CD4-positive, alpha-beta T cell (primary cell): ENCODE results near the gene LCE2B. TPM values are rescaled to one million over a fixed set of nuclear protein-coding genes. Genes with fewer than 3 reads are reported as not detected.
"Not testable (repeated sequence)": the region's sequence is repeated elsewhere in the genome, so short reads cannot be mapped to it uniquely, and the experiment has no call there.

Experiments
- ATAC-seq: fragments of 200-7000 bp; cut with Tn5 transposase; one replicate; pipeline ENCODE4 v1.10.0; 2022; ENCODE audit warnings: mild to moderate bottlenecking; ENCODE audit not compliant: poor library complexity
- CTCF ChIA-PET: fragments of 350-600 bp; sonication (Branson Sonifier 250); formaldehyde crosslinking; loops from one replicate; lab custom pipeline; 2021; ENCODE audit warnings: antibody characterized with exemption, inconsistent platforms; lab: Charles Lee
- POLR2A ChIA-PET: fragments of 350-600 bp; sonication (Branson Sonifier 250); formaldehyde crosslinking; loops from one replicate; lab custom pipeline; 2021; ENCODE audit warnings: antibody characterized with exemption, inconsistent platforms; lab: Charles Lee
- DNase-seq, 14 experiments: peaks; one replicate each; pipeline ENCODE4 v3.0.0-alpha.2; 2013 to 2020; ENCODE audit warnings: mixed read lengths in 2 of 14
- H3K27ac ChIP-seq, 2 donors: one replicate each; pipeline versions ENCODE4 v1.5.1 to v1.7.0; 2013; ENCODE audit warnings: low read length in 2 of 2, low read depth in 1 of 2, mild to moderate bottlenecking in 1 of 2
- H3K27me3 ChIP-seq, 2 experiments: 1 replicate in 1 of 2; 2 replicates in 1 of 2; pipeline versions ENCODE4 v1.6.1 to v1.7.0; 2013; ENCODE audit warnings: low read length in 2 of 2, control low read depth in 1 of 2, mild to moderate bottlenecking in 1 of 2, moderate library complexity in 1 of 2; ENCODE audit not compliant: insufficient read depth in 2 of 2, control insufficient read depth in 1 of 2
- H3K36me3 ChIP-seq: one replicate; pipeline ENCODE4 v1.6.1; 2013; ENCODE audit warnings: low read length, control low read depth; ENCODE audit not compliant: insufficient read depth
- H3K4me1 ChIP-seq: one replicate; pipeline ENCODE4 v1.6.1; 2013; ENCODE audit warnings: low read length, control low read depth; ENCODE audit not compliant: insufficient read depth
- H3K4me3 ChIP-seq: one replicate; pipeline ENCODE4 v1.5.1; 2013; ENCODE audit warnings: mild to moderate bottlenecking, low read length, moderate library complexity
- H3K9me3 ChIP-seq, 2 experiments: 1 replicate in 1 of 2; 2 replicates in 1 of 2; pipeline versions ENCODE4 v1.6.1 to v1.7.0; 2013; ENCODE audit warnings: low read length in 2 of 2, mild to moderate bottlenecking in 2 of 2, control low read depth in 1 of 2, moderate library complexity in 1 of 2; ENCODE audit not compliant: control insufficient read depth in 1 of 2, insufficient read depth in 1 of 2
- H3K27ac Mint-ChIP-seq: one replicate; pipeline ENCODE4 v1.8.0; 2020; ENCODE audit warnings: mixed read lengths
- H3K27me3 Mint-ChIP-seq: one replicate; pipeline ENCODE4 v1.8.0; 2021; ENCODE audit warnings: mixed read lengths
- H3K36me3 Mint-ChIP-seq: one replicate; pipeline ENCODE4 v1.8.0; 2021; ENCODE audit warnings: low read depth, mixed read lengths
- H3K4me1 Mint-ChIP-seq: one replicate; pipeline ENCODE4 v1.8.0; 2021; ENCODE audit warnings: low read depth, mixed read lengths
- H3K4me3 Mint-ChIP-seq: one replicate; pipeline ENCODE4 v1.8.0; 2020; ENCODE audit warnings: mild to moderate bottlenecking, mixed read lengths
- H3K9me3 Mint-ChIP-seq: one replicate; pipeline ENCODE4 v1.8.0; 2020; ENCODE audit warnings: mixed read lengths
- CTCF ChIP-seq: fragments of 200-600 bp; IDR thresholded peaks from one replicate; pipeline ENCODE4 v1.8.0; 2022; ENCODE audit warnings: antibody characterized with exemption, mild to moderate bottlenecking
- intact Hi-C, 2 experiments: fragments of 100-400 bp; cut with DNase I in 1 of 2; cut with micrococcal nuclease in 1 of 2; formaldehyde crosslinking; loops; one replicate each; pipeline versions ENCODE4 v1.15.1 to v1.9.0; 2023 to 2025; cut with DNase I, micrococcal nuclease
- total RNA-seq, 174 experiments: library from RNA in 2 of 174; stranded (reverse) in 2 of 174; gene quantifications; one replicate each; pipeline ENCODE4 v1.2.3 and lab custom pipeline; 2021 to 2026

The LCE2B gene
- total RNA-seq, 2 experiments from 2014 or later, result not detected

GRCh38 chr1:152657677-152658076 is 28.2 kb upstream of the LCE2B start:
- TF ChIP-seq CTCF, result no peak
- Mint-ChIP-seq H3K4me1 (no peaks in the 10 kb centered on the region), H3K36me3 (no peaks in the 10 kb centered on the region), H3K27ac (no peak overlapping the region), H3K4me3 (no peak overlapping the region), H3K9me3 (no peaks in the 10 kb centered on the region), H3K27me3 (peaks cover 22% of the 10 kb centered on the region)
- Histone ChIP-seq H3K36me3 (no peaks in the 10 kb centered on the region), H3K27me3 (peaks cover 1 to 12% of the 10 kb centered on the region in 2 experiments), H3K4me1 (no peaks in the 10 kb centered on the region), H3K9me3 (no peaks in the 10 kb centered on the region), H3K4me3 (no peak overlapping the region), H3K27ac (no peak overlapping the region)
- no peak for ATAC-seq
- no peak for DNase-seq
- ChIA-PET CTCF (no interaction called here), POLR2A (no interaction called here)
- intact Hi-C loops, result no loop called here

- ChIA-PET POLR2A (no interaction called here), CTCF (no interaction called here)
- Mint-ChIP-seq H3K27me3 (peaks cover 29% of the 10 kb centered on the region), H3K9me3 (no peaks in the 10 kb centered on the region), H3K4me1 (no peaks in the 10 kb centered on the region), H3K27ac (no peak overlapping the region), H3K4me3 (no peak overlapping the region), H3K36me3 (no peaks in the 10 kb centered on the region)
- ATAC-seq (no peak), DNase-seq (no peak)
- no peak for TF ChIP-seq CTCF
- peaks cover 7 to 18% of the 10 kb centered on the region in 2 experiments for H3K27me3 ChIP-seq
- no peak overlapping the region for H3K27ac ChIP-seq
- intact Hi-C loops, result no loop called here
- H3K9me3 ChIP-seq, result no peaks in the 10 kb centered on the region
- H3K36me3 ChIP-seq, result no peaks in the 10 kb centered on the region
- no peak overlapping the region for H3K4me3 ChIP-seq
- H3K4me1 ChIP-seq, result no peaks in the 10 kb centered on the region
Measured at GRCh38 chr1:152658649-152659048, 27.3 kb upstream of the LCE2B start.

GRCh38 chr1:152663098-152663497 is 22.8 kb upstream of the LCE2B start, which contains the start of gene LCE2D:
Gene LCE2D (plus strand): TSS chr1:152663380. CDS start chr1:152664106, 726 bp downstream.
- no peak within 1 kb of the TSS for H3K27ac ChIP-seq
- no peak within 1 kb of the TSS for H3K27ac Mint-ChIP-seq
- ChIA-PET POLR2A (no interaction called here), CTCF (no interaction called here)
- H3K4me3 ChIP-seq, result no peak within 1 kb of the TSS
- H3K4me3 Mint-ChIP-seq, result no peak within 1 kb of the TSS
- TF ChIP-seq CTCF, result no peak
- DNase-seq (no peak), ATAC-seq (no peak)
- H3K27me3 ChIP-seq, result peaks cover 7 to 13% of the 10 kb centered on the region in 2 experiments
- H3K4me1 ChIP-seq, result no peaks in the 10 kb centered on the region
- H3K36me3 Mint-ChIP-seq, result no peaks in the 10 kb centered on the region
- no peaks in the 10 kb centered on the region for H3K9me3 ChIP-seq
- peaks cover 46% of the 10 kb centered on the region for H3K27me3 Mint-ChIP-seq
- intact Hi-C loops, result no loop called here
- no peaks in the 10 kb centered on the region for H3K4me1 Mint-ChIP-seq
- no peaks in the 10 kb centered on the region for H3K9me3 Mint-ChIP-seq
- H3K36me3 ChIP-seq, result no peaks in the 10 kb centered on the region

GRCh38 chr1:152666171-152666570 is 19.8 kb upstream of the LCE2B start:
- H3K27ac ChIP-seq, H3K9me3 Mint-ChIP-seq: not testable (repeated sequence)

More at GRCh38 chr1:152666171-152666570, 19.8 kb upstream of the LCE2B start:
- H3K27me3 Mint-ChIP-seq, result peaks cover 45% of the 10 kb centered on the region
- H3K4me1 Mint-ChIP-seq, H3K4me3 ChIP-seq, CTCF ChIA-PET, H3K36me3 ChIP-seq, DNase-seq, H3K9me3 ChIP-seq, intact Hi-C loops, H3K4me1 ChIP-seq, ATAC-seq, POLR2A ChIA-PET, H3K36me3 Mint-ChIP-seq, H3K27ac Mint-ChIP-seq, H3K4me3 Mint-ChIP-seq: not testable (repeated sequence)
- peaks cover 7 to 17% of the 10 kb centered on the region in 2 experiments for H3K27me3 ChIP-seq
